ENCODE measurements around the gene ZBTB7C.

ZBTB7C gene

GRCh38 chr18:48375150-48375800 is 33.9 kb downstream of the ZBTB7C start:
- no peak overlapping the region for H3K4me3 ChIP-seq (replicated peaks; ENCODE audit: low read depth, low read length)
- no peak for TF ChIP-seq CTCF (IDR thresholded peaks at IDR 0.05; ENCODE audit: low read depth, low read length, missing control alignments)
- DNase-seq (ENCODE audit: extremely low read depth, low read depth), result no peak

GRCh38 chr18:48374423-48375149 is 34.6 kb downstream of the ZBTB7C start:
- no peak for DNase-seq (ENCODE audit: extremely low read depth, low read depth)
- TF ChIP-seq CTCF (IDR thresholded peaks at IDR 0.05; ENCODE audit: low read depth, low read length, missing control alignments), result no peak
- H3K4me3 ChIP-seq (replicated peaks; ENCODE audit: low read depth, low read length), result no peak overlapping the region

GRCh38 chr18:48371854-48372602 is 37.2 kb downstream of the ZBTB7C start:
- no peak overlapping the region for H3K4me3 ChIP-seq (replicated peaks; ENCODE audit: low read depth, low read length)
- no peak for DNase-seq (ENCODE audit: extremely low read depth, low read depth)
- TF ChIP-seq CTCF (IDR thresholded peaks at IDR 0.05; ENCODE audit: low read depth, low read length, missing control alignments), result no peak

GRCh38 chr18:48367557-48367956 is 41.6 kb downstream of the ZBTB7C start:
- DNase-seq (ENCODE audit: extremely low read depth, low read depth), result no peak
- no peak overlapping the region for H3K4me3 ChIP-seq (replicated peaks; ENCODE audit: low read depth, low read length)
- TF ChIP-seq CTCF (IDR thresholded peaks at IDR 0.05; ENCODE audit: low read depth, low read length, missing control alignments), result no peak

GRCh38 chr18:48365965-48366364 is 43.2 kb downstream of the ZBTB7C start:
- TF ChIP-seq CTCF (IDR thresholded peaks at IDR 0.05; ENCODE audit: low read depth, low read length, missing control alignments), result no peak
- DNase-seq (ENCODE audit: extremely low read depth, low read depth), result no peak
- no peak overlapping the region for H3K4me3 ChIP-seq (replicated peaks; ENCODE audit: low read depth, low read length)

- DNase-seq (ENCODE audit: extremely low read depth, low read depth), result no peak
- TF ChIP-seq CTCF (IDR thresholded peaks at IDR 0.05; ENCODE audit: low read depth, low read length, missing control alignments), result no peak
- H3K4me3 ChIP-seq (replicated peaks; ENCODE audit: low read depth, low read length), result no peak overlapping the region
Observed at GRCh38 chr18:48364146-48364545, 45.0 kb downstream of the ZBTB7C start.

Data from HFF-Myc (cell line).